HCT116 (cell line): Measurements from ENCODE around the gene BORA. TPM values are rescaled to one million over a fixed set of nuclear protein-coding genes. Genes with fewer than 3 reads are reported as not detected.

Experiments
- ATAC-seq: fragments of 200-7000 bp; cut with Tn5 transposase; 2 replicates; pipeline ENCODE4 v1.9.1; 2020; ENCODE audit warnings: mild to moderate bottlenecking, moderate library complexity
- BruUV-seq: library from RNA; stranded (reverse); fragments of 400-500 nt; replicated peaks from 2 replicates; lab custom pipeline; 2021; lab: Mats Ljungman, UMichigan
- CTCF ChIA-PET: fragments of 300-600 bp; sonication (Branson Sonifier 250); formaldehyde crosslinking; loops from one replicate; lab custom pipeline; 2021; ENCODE audit warnings: antibody characterized with exemption; lab: Charles Lee
- POLR2A ChIA-PET: fragments of 300-600, 350-600 bp; sonication (Branson Sonifier 250); formaldehyde crosslinking; loops from one replicate; lab custom pipeline; 2021; ENCODE audit warnings: antibody characterized with exemption; lab: Charles Lee
- RAD21 ChIA-PET, 2 experiments: fragments of 300-600 bp; sonication (Branson Sonifier 250); formaldehyde crosslinking; loops; one replicate each; lab custom pipeline; 2023; ENCODE audit warnings: low total read pairs in 2 of 2; ENCODE audit not compliant: uncharacterized antibody in 2 of 2, unreplicated experiment in 2 of 2, low non-redundant PET in 1 of 2; lab: Charles Lee
- DNase-seq: peaks from one replicate; pipeline ENCODE4 v3.0.0-alpha.2; 2010; ENCODE audit warnings: low read depth, low spot score
- H2AFZ ChIP-seq: fragments of 200-600 bp; shearing (Covaris generic), sonication (generic); 2 replicates; pipeline ENCODE4 v1.6.1; 2017; ENCODE audit warnings: low read depth, mixed run types, mixed read lengths, antibody characterized with exemption, low read length; ENCODE audit not compliant: poor library complexity, severe bottlenecking
- H3K27ac ChIP-seq: 2 replicates; pipeline ENCODE4 v1.5.1; 2012; ENCODE audit warnings: low read depth, low read length
- H3K27me3 ChIP-seq: fragments of 200-600 bp; sonication (generic); 2 replicates; pipeline ENCODE4 v1.6.1; 2016; ENCODE audit warnings: mixed run types, low read length, mixed read lengths; ENCODE audit not compliant: insufficient read depth
- H3K36me3 ChIP-seq, 2 experiments: fragments of 200-500 bp in 1 of 2; fragments of 200-600 bp in 1 of 2; sonication (Bioruptor generic) in 1 of 2; sonication (generic) in 1 of 2; 2 replicates each; pipeline versions ENCODE4 v1.5.1 to v1.6.1; 2014 to 2016; ENCODE audit warnings: low read length in 2 of 2, inconsistent platforms in 1 of 2, mixed read lengths in 1 of 2, mixed run types in 1 of 2; ENCODE audit not compliant: insufficient read depth in 2 of 2, control insufficient read depth in 1 of 2
- H3K4me1 ChIP-seq, 2 experiments: fragments of 200-600 bp in 1 of 2; sonication (generic) in 1 of 2; 2 replicates each; pipeline versions ENCODE4 v1.5.1 to v1.6.1; 2012 to 2017; ENCODE audit warnings: low read length in 2 of 2, inconsistent platforms in 1 of 2, mild to moderate bottlenecking in 1 of 2, mixed read lengths in 1 of 2, mixed run types in 1 of 2, moderate library complexity in 1 of 2; ENCODE audit not compliant: insufficient read depth in 2 of 2, control insufficient read depth in 1 of 2
- H3K4me2 ChIP-seq: fragments of 200-600 bp; sonication (generic); 2 replicates; pipeline ENCODE4 v1.6.1; 2017; ENCODE audit warnings: mixed run types, low read length, mixed read lengths
- H3K4me3 ChIP-seq, 2 experiments: fragments of 200-600 bp in 1 of 2; sonication (generic) in 1 of 2; replicated peaks in 1 of 2; 2 replicates each; pipeline ENCODE4 v1.5.1; 2011 to 2016; ENCODE audit warnings: low read length in 2 of 2, control low read depth in 1 of 2, low read depth in 1 of 2, mild to moderate bottlenecking in 1 of 2, mixed read lengths in 1 of 2, mixed run types in 1 of 2
- H3K79me2 ChIP-seq: fragments of 200-600 bp; sonication (generic); 2 replicates; pipeline ENCODE4 v1.6.1; 2017; ENCODE audit warnings: mild to moderate bottlenecking, mixed run types, low read length, moderate library complexity, mixed read lengths; ENCODE audit not compliant: insufficient read depth
- H3K9ac ChIP-seq: fragments of 200-600 bp; sonication (generic); 2 replicates; pipeline ENCODE4 v1.6.1; 2016; ENCODE audit warnings: low read length, mixed read lengths
- H3K9me2 ChIP-seq: fragments of 200-600 bp; sonication (generic), shearing (Covaris generic); 2 replicates; pipeline ENCODE4 v1.6.1; 2017; ENCODE audit warnings: mixed run types, mild to moderate bottlenecking, moderate library complexity; ENCODE audit not compliant: insufficient read depth
- H3K9me3 ChIP-seq, 2 experiments: fragments of 200-500 bp in 1 of 2; fragments of 200-600 bp in 1 of 2; sonication (Bioruptor generic) in 1 of 2; sonication (generic) in 1 of 2; 2 replicates each; pipeline ENCODE4 v1.6.1; 2014 to 2017; ENCODE audit warnings: low read length in 2 of 2, mixed read lengths in 2 of 2, inconsistent platforms in 1 of 2, low read depth in 1 of 2, mild to moderate bottlenecking in 1 of 2, mixed run types in 1 of 2, moderate library complexity in 1 of 2; ENCODE audit not compliant: control insufficient read depth in 1 of 2, insufficient read depth in 1 of 2
- H4K20me1 ChIP-seq: fragments of 200-600 bp; sonication (generic), shearing (Covaris generic); 2 replicates; pipeline ENCODE4 v1.6.1; 2017; ENCODE audit warnings: mixed run types, mild to moderate bottlenecking, moderate library complexity; ENCODE audit not compliant: insufficient read depth
- CBX3 ChIP-seq: IDR thresholded peaks from 2 replicates; pipeline ENCODE4 v1.6.1; 2012; ENCODE audit warnings: low read depth
- EZH2phosphoT487 ChIP-seq: fragments of 200-600 bp; IDR thresholded peaks from 2 replicates; pipeline ENCODE4 v1.6.1; 2018; ENCODE audit warnings: antibody characterized with exemption, borderline replicate concordance
- SRF ChIP-seq: IDR thresholded peaks from 2 replicates; pipeline ENCODE4 v1.6.1; 2012; ENCODE audit warnings: low read depth
- YY1 ChIP-seq: IDR thresholded peaks from 2 replicates; pipeline ENCODE4 v1.6.1; 2011; ENCODE audit warnings: low read length, low read depth, moderate library complexity, mild to moderate bottlenecking; ENCODE audit not compliant: insufficient replicate concordance; ENCODE audit errors: extremely low read depth
- ZFX ChIP-seq: fragments of 450-650 bp; IDR thresholded peaks from 2 replicates; pipeline ENCODE4 v1.6.1; 2017
- intact Hi-C: fragments of 100-400 bp; cut with micrococcal nuclease; formaldehyde crosslinking; loops from 2 replicates; pipeline ENCODE4 v1.10.0; 2022
- total RNA-seq: library from RNA; stranded (reverse); gene quantifications from one replicate; pipeline ENCODE4 v1.2.1, GENCODE V29; 2021; ENCODE audit not compliant: unreplicated experiment

The BORA gene
- total RNA-seq, 1 experiment from 2014 or later: 27.6 TPM

DNA sequence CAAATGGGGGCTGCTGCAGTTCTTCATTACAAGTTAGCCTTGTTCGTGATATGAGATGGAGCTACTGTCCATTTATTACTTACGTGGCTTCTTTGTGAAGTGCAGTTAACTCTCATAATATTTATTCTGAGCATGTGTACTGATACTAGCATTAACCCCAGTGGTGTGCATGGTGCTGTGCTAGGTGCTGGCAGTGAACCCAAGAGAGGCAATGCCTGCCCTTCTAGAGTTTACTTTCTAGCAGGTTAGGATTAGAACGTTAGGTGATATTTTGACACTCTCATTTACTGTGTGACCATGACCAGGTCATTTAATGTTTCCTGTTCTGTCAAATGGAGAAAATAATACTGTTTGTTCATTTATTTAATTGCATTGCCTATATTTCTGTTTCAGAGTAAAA is 71.1 kb downstream of the BORA start:
- H3K27ac ChIP-seq: no peak overlapping the region
- no peak for ATAC-seq
- no peaks in the 10 kb centered on the region for H3K9me3 ChIP-seq
- TF ChIP-seq ZFX: no peak
- no peak for TF ChIP-seq CBX3
- no peak for TF ChIP-seq YY1
- TF ChIP-seq EZH2phosphoT487: no peak
- no peak overlapping the region for H3K4me2 ChIP-seq
- DNase-seq: no peak
- H4K20me1 ChIP-seq: no peaks in the 10 kb centered on the region
- H3K79me2 ChIP-seq: no peaks in the 10 kb centered on the region
- no peaks in the 10 kb centered on the region for H3K9me2 ChIP-seq
- intact Hi-C loops: no loop called here
- H3K9ac ChIP-seq: no peak overlapping the region
- RAD21 ChIA-PET: no interaction called here
- POLR2A ChIA-PET: no interaction called here
- CTCF ChIA-PET: no interaction called here
- H2AFZ ChIP-seq: no peak overlapping the region
- BruUV-seq: no TSS peak
- peaks cover 8 to 22% of the 10 kb centered on the region in 2 experiments; a peak in 3 of 4 replicates for H3K36me3 ChIP-seq
- no peaks in the 10 kb centered on the region for H3K4me1 ChIP-seq
- H3K4me3 ChIP-seq: no peak overlapping the region
- H3K27me3 ChIP-seq: no peaks in the 10 kb centered on the region

DNA sequence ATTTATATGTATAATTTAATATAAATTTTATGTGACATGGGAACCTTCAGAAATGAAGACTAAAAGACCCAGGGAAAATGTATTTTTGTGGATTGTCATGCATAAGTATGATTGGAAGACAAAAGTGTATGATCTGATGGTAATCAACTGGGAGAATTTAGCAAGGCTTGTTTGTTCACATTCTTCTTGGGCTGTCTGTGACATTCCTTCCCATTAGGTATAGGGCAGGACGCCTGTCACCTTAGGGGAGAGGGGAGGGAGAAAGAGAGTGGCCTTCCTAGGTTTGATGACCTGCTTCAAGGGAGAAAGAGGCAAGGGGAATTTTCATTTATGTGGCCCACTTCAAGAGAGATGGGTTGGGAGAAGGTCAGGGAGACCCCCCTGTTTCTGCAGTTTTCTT is 76.6 kb downstream of the BORA start:
- no peaks in the 10 kb centered on the region for H3K27me3 ChIP-seq
- TF ChIP-seq SRF: no peak
- TF ChIP-seq YY1: no peak
- H3K9ac ChIP-seq: no peak overlapping the region
- H3K79me2 ChIP-seq: no peaks in the 10 kb centered on the region
- BruUV-seq: no TSS peak
- no peaks in the 10 kb centered on the region for H4K20me1 ChIP-seq
- RAD21 ChIA-PET: no interaction called here
- DNase-seq (no peak), ATAC-seq (no peak)
- H3K36me3 ChIP-seq: peaks cover 0 to 2% of the 10 kb centered on the region in 2 experiments; a peak in 1 of 4 replicates
- CTCF ChIA-PET: no interaction called here
- H3K4me2 ChIP-seq: no peak overlapping the region
- no peaks in the 10 kb centered on the region for H3K9me2 ChIP-seq
- H3K4me1 ChIP-seq: no peaks in the 10 kb centered on the region
- intact Hi-C loops: no loop called here
- no peak overlapping the region for H2AFZ ChIP-seq
- H3K9me3 ChIP-seq: no peaks in the 10 kb centered on the region
- H3K27ac ChIP-seq: no peak overlapping the region
- POLR2A ChIA-PET: no interaction called here
- no peak overlapping the region for H3K4me3 ChIP-seq

Other genes with a start within 250 kb of the BORA start
- gene MZT1, start 294 bp upstream of the BORA start, total RNA-seq: 19.0 TPM
- 44.2 TPM for gene DIS3, start 54.0 kb downstream of the BORA start, total RNA-seq
- 21.1 TPM for gene PIBF1, start 54.2 kb downstream of the BORA start, total RNA-seq